DMS153 treated with DMSO at 0.1 percent for 48 hours (cell line): ENCODE data around the gene DDX49.
A peak's percentile ranks its signal among the peaks of the same experiment; 100 is the strongest.
"Not testable (repeated sequence)": the region's sequence is repeated elsewhere in the genome, so short reads cannot be mapped to it uniquely, and the experiment has no call there.

Experiments used
- DNase-seq: peaks from one replicate; lab custom pipeline; 2025; ENCODE audit not compliant: unreplicated experiment; lab: John Stamatoyannopoulos, UW

DDX49 gene

DNA sequence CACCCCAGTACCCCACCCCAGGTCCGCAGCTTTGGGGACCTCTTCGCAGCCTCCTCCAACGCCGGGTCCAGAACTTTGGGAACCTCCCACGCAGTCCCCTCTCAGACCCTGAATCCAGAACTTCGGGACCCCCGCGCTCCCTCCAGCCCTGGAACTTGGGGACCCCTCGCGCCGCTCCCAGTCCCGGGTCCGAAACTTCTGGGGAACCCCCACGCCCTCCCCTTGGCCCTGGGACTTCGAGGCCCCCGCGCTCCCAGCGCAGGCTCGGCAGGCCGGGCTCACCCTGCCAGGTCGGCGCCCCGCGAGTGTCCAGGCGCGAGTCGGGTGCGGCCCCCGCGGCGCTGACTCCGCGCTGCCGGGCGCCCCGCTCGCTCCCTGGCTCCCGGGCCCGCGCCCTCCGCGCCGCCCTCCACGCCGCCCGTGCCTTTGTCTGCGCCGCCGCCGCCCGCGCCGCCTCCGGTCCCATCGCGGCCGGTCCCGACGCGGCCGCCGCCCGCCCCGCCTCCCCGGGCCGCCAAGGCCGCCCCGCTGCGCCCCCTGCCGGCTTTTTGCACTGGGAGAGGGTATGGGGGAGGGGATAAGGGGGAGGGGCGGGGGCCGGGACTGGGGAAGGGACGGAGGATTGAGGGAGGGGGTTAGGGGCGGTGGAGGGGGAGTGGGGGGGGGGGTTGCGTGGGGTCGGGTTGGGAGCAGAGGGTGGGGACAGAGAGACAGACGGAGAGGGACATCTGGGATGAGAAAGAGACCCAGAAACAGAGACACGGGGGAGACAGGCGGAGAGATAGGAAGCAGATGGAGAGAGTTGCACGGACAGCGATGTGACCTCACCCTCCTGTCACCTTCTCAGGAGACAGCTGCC is 21.5 kb downstream of the DDX49 start, which contains the start of gene HOMER3:
TSS of gene HOMER3 (minus strand) at position 449 of the 859 bp plus-strand sequence. CDS start 2,235 bp downstream, outside the sequence.
- DNase-seq = peak; percentile 8

DNA sequence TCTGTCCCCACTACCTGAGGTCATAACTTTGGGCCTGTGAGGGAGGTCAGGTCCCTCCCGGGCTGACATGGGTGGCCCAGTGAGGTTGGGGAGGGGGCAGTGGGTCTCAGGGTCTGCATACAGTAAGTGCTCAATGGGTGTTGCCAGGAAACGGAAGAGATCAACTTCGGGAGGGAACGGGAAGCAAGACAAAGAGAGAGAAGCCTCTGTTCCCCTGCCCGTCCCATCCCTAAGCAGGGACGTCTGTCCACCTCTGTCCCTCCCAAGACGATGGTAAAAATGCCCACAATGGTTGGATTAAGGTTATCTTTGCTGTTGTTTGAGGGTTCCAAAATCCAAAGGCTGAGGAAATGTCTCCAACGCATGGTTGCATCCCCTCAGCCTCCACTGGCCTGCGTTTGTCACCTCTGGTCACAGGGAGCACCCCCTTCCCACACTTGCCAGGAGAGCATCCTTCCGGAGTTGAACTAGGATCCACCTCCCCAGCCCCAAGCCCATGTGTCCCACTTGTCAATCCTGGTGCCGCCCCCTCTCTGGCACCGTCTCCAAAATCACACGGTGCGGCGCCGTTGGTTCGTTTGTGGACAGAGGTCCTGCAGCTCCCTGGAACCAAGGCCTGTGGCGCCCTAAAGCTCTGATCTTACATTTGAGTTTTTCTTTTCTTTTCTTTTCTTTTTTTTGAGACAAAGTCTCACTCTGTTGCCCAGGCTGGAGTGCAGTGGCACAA is 22.3 kb downstream of the DDX49 start:
- DNase-seq = no peak

DNA sequence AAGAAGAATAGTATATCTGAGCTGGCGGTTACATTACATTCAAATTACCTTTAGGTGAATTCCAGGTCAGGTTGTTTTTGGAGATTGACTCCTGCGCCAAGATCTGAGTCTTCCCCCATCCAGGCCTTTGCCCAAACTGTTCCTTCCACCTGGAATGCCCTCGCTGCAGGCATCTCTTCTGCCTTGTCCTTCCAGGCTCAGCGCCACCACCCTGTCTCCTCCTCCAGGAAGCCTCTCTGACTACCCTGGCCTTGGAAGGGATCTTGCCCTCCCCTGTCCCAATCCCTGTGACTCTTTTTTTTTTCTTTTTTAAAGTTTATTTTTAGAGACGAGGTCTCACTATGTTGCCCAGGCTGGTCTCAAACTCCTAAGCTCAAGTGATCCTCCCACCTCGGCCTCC is 23.2 kb downstream of the DDX49 start:
- no peak for DNase-seq

DNA sequence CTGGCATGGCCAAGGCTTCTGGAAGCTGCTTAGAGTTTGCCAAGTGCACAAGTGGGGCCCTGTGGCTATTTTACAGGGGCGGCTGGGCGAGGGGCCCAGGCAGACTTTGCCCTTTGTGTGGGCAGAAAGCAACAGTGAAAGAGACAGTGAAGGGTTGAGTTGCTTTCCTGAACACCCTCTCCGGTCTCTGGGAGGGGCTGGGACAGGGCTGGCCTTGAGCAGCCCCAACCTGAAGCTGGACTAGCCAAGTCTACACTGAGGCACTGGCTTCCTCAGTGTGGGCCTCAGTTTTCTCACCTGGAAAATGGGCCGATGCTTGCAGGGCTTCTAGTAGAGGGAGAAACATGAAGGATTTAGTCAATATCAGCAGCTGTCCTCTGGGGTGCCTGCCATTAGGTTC is 23.9 kb downstream of the DDX49 start:
- DNase-seq = no peak

DNA sequence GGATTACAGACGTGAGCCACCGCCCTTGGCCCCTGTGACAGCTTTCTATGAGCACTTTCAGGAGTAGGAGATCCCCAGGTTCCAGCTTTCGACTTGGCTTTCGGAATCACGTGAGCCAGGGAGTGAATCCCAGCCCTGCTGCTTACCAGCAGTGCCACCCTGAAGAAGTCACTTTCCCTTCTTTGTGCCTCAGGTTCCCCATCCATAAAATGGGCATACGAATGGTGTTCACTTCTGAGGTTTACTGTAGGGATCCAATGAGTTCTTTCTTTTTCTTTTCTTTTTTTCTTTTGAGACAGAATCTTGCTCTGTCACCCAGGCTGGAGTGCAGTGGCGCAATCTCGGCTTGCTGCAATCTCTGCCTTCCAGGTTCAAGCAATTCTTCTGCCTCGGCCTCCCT is 25.8 kb downstream of the DDX49 start:
- DNase-seq = no peak

DNA sequence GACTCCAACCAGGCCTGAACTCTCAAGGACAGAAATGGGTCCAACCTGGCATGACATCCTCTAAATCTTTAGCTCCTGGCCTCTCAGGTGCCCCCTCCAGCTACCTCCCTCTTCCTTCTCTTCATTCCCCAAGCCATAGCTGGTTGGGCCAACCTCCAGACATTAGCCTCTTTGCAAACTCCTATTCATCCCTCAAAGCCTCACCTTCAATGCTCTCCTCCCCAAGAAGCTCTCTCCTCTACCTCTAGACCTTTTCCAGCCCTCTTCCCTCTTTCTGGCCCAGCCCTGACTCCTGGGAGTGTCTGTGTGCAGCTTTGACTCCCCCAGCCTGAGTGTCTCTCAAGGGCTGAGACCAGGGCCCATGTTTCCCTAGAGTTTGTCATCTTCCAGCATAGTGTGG is 26.8 kb downstream of the DDX49 start:
- DNase-seq = no peak

DNA sequence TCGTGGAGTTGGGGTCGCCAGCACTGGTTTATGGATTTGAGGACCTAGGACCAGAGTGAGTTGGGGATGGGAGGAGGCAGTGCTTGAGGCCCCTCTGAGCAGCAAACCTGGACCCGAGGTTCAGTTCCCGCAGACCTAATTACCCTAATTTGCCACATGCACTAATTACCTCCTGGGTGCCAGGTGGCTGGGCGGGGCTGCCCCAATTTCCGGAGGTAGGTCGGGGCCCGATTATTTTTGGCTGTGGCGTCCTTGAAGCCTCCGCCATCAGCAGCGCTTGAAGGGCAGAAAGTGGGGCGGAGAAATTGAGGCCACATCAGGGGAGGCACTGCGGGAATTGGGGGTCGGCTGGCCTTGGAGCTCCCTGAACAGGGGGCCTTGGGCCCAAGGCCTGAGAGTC is 27.4 kb downstream of the DDX49 start:
- DNase-seq = no peak

DNA sequence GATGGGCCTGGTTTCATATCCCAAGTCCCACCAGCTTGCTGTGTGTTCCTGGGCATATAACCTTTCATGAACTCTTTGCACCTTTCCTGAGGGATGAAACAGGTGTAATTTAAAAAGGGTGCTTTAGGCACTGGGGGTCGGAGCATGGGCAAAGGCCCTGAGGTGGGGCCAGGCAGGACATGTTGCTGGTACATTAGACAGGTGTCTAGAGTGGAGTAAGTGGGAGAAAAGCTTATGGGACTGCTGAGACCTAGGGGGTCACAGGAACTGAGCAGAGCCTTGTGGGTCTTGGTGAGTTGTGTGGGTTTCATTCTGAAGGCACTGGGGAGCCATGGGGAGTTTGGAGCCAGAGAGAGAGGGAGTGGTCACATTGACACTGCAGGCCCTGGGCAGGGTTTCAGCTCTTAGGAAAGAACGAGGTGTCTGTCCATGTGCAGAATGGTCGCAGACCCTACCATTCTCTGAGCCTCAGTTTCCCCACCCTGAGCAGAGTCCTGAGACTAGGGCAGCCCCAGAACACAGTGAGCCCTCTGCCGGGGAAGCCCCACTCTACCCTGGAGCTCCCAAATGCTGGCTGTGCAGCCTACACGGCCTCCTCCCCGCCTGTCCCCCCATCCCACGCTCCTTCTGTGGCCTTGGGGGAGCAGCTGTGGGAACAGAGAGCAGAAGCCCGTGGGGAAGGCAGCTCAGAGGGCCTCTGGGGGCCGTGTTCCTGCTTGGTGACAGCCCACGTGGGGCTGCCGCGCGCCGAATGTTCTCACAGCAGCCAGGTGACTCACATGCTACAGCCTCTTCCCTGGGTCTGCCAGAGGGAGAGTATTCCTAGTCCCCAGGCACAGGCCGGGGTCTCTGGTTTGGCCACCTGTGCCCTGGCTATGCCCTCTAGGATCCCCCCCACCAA is 28.8 kb downstream of the DDX49 start:
- no peak for DNase-seq

DNA sequence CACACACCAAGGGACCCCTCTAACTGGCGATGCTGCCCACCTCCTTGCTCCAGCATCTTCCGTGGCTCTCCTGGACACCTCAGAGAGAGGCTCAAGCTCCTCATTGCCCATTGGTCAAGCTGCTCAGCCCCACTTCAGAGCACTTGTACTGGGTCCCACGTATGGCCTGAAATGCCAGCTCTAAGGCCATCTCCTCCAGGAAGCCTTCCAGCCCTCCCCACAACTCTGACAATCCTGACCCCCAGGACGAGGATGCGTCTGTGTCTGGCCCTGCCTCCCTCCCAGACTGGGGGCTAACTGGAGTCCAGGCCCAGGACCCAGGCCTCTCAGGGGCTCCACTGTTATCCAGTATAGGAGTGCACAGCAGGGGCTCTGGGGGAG is 29.5 kb downstream of the DDX49 start:
- no peak for DNase-seq

DNA sequence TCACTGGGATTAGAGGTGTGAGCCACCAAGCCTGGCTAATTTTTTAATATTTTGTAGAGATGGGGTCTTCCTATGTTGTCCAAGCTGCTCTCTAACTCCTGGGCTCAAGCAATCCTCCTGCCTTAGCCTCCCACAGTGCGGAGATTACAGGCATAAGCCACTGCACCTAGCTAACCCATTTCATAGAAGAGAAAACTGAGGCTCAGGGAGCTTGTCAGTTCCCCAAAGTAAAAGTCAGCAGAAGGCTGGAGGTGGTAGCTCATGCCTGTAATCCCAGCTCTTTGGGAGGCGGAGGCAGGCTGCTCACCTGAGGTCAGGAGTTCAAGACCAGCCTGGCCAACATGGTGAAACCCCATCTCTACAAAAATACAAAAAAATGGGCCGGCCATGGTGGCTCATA is 30.3 kb downstream of the DDX49 start:
- DNase-seq = no peak

DNA sequence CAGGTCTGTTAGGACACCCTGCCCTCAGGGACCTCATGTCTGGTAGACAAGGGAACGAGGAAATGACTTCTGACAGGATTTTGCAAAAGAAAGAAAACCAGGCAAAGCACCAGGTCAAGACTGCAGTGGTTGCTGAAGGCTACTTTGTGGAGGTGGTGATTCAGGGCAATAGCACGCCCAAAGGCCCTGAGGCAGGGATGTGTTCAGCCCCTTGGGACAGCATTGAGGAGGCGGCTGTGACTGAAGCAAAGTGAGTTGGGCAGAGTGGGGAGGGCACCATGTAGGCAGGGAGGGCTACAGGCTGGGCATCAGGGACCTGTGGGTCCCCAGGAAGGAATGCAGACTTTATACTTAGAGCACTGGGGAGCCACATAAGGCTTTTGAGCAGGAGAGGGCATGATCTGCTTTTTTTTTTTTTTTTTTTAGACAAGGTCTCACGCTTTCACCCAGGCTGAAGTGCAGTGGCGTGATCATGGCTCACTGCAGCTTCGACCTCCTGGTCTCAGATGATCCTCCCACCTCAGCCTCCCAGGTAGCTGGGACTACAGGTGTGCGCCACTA is 32.3 kb downstream of the DDX49 start:
- no peak for DNase-seq

DNA sequence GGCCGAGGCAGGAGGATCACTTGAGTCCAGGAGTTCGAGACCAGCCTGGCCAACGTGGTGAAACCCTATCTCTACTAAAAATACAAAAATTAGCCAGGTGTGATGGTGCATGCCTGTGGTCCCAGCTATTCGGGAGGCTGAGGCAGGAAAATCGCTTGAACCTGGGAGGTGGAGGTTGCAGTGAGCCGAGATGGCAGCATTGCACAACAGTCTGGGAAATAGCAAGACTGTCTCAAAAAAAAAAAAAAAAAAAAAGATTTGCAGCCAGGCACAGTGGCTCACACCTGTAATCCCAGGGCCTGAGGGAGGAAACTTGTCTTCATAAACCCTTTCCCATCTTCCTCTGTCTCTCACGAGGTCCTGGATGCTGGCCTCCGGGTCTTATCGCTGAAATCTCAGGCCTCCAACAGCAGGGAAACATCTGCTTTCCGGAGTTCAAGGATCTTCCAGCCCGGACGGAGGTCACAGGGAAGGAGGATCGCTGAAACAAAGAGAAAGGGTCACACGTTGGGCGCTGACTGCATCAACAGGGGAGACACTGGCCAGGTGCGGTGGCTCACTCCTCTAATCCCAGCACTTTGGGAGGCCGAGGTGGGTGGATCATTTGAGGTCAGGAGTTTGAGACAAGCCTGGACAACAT is 33.0 kb downstream of the DDX49 start:
- not testable (repeated sequence) for DNase-seq

DNA sequence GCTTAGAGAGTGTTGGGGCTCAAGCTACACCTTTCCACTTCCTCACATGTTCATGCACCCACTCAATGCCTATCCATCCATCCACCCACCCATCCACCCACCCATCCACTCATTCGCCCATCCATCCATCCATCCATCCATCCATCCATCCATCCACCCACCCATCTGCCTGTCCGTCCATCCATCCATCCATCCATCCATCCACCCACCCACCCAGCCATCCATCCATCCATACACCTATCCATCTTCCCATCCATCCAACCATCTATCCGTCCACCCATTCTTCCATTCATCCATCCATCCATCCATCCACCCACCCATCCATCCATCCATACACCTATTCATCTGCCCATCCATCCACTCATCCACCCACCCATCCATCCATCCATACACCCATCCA is 34.6 kb downstream of the DDX49 start:
- no peak for DNase-seq

DNA sequence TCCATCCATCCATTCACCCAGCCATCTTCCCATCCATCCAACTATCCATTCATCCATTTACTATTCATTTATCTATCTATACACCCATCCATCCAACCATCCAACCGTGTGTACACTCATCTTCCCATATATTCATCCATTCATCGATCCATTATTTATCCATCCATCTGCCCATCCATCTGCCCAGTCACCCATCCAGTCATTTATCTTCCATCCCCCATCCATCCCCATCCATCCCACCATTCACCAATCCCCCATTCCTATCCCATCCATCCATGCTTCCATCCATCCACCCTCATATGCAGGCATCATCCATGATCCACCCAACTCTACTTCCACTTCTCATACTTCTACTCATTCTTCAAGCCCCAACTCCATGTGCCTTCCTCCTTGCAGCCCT is 35.5 kb downstream of the DDX49 start:
- no peak for DNase-seq

DNA sequence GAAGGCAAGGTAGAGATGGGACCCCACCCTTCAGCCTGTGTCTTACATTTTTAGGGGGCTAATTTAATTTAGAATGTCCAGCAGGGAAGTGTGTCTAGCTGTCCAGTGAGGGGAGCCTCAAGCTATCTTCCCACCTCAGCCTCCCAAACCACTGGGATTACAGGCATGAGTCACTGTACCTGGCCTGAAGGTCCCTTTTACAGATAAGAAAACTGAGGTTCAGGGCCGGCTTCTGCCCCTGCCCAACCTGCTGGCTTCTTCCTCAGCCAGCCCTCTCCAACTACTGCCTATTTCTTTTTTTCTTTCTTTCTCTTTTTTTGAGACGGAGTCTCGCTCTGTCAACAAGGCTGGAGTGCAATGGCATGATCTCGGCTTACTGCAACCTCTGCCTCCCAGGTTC is 40.9 kb downstream of the DDX49 start:
- no peak for DNase-seq

DNA sequence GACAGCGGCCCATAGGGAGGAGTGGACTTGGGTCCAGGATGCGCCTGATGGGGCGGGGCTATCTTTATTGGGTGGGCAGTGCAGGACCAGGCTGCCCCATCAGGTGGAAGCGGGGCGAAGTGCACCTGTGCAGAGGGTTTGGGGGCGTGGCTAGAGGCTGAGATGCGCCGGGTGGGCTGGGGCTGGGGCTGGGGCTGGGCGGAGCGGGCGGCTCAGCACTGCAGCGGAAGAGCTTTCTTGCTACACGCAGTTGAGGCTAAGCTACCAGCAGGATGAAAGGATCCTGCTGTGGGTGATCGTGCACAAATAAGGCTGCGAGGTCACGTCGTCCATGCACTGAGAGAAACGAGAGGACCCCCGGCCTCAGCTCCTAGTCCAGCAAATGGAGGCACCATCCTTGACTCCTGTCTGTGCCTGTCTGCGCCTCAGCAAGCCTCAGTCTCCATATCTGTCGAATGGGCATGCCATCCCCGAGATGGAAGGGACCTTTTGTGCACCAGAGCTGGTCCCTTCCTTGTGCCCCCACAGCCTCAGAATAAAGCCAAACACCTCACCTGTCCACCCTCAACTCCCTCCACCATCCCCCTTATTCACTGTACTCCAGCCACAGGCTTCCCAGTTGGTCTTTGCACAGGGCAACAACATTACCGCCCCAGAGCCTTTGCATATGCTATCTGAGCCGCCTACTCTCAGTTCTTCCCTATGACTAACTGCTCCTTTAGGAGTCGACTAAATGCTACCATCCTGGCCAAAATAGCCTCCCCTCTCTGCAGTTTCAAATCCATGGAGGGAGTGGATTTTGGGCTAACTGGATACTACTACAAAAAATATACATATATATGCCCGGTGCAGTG is 42.5 kb downstream of the DDX49 start:
- DNase-seq = no peak

DNA sequence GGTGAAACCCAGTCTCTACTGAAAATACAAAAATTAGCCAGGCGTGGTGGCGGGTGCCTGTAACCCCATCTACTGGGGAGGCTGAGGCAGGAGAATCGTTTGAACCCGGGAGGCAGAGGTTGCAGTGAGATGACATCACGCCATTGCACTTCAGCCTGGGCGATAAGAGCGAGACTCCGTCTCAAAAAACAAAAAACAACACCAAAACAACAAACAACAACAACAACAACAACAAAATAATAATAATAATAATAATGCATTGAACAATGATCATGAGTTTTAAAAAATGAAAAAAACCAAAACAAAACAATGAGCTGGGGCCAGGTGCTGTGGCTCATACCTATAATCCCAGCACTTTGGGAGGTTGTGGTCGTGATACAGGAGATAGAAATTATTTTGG is 44.6 kb downstream of the DDX49 start:
- no peak for DNase-seq

DNA sequence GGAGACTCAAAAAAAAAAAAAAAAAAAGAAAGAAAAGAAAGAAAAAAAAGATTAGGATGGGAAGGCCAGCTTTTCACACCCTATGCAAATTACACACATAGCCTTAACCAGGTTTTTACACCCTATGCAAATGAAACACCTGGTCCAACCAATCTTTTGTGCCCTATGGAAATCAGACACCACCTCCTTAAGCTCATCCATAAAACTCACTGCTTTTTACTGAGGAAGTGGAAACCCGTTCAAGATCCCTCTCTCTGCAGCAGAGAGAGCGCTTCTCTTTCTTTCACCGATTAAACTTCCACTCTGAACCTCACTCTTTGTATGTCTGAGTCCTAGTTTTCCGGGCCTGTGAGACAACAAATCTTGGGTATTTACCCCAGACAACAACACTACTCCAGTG is 46.8 kb downstream of the DDX49 start:
- DNase-seq = no peak

DNA sequence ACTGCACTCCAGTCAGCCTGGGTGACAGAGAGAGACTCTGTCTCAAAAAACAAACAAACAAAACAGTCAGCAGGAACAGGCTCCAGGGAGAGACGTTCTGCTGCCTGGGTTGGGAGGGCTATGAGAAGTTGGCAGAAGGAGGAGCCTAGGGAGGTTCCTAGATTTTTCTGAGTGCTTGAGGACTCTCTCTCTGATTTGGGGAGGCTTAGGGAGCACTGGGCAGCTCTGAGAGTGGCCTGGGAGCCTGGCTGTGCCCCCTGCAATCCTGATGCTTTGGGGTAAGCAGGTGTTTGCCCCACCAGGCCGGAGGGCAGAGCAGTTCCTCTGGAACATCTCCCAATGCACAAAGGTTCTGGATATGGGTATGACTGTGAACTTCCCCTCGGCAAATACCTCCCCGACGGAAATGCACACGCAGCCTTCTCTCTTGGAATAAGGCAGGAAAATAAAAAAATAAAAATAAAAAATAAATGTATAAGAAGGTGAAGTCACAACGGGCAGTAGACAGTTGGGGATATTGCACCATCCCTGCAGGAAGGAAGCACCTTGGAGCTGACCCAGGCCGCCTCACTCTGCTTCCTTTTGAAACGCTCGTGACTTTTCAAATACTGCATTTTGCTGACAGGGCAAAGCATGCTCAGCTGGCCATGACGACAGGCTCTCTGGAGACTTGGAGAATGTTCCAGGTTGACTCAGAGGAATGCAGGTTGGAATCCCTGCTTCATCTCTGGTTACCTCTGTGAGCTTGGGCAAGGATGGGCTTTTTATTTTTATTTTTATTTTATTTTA is 48.0 kb downstream of the DDX49 start:
- DNase-seq = no peak
